NCI-H345 treated with DMSO at 0.1 percent for 48 hours (cell line): ENCODE measurements around the gene DPYSL4.
"Not testable (repeated sequence)": the region's sequence is repeated elsewhere in the genome, so short reads cannot be mapped to it uniquely, and the experiment has no call there.

Source experiments
- DNase-seq: peaks from one replicate; lab custom pipeline; 2025; ENCODE audit not compliant: unreplicated experiment; lab: John Stamatoyannopoulos, UW

DPYSL4 gene

DNA sequence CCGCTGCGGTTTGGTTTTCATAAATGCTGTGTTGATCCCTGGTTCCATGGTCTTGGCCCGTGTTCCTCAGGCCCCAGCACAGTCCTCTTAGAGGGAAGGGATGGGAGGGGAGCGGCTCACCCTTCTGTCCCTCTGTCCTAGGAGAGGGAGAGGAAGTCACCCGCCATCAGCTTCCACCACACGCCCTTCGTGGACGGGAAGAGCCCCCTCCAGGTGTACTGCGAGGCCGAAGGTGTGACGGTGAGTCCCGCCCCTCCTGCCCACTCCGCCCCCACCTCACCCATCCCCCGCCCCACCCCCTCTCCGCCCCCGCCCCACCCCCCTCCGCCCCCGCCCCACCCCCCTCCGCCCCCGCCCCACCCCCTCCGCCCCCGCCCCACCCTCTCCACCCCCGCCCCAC is 37.5 kb upstream of the DPYSL4 start:
- DNase-seq, result no peak

- DNase-seq, result no peak
Measured at GRCh38 chr10:132149917-132150316, 36.8 kb upstream of the DPYSL4 start.

DNA sequence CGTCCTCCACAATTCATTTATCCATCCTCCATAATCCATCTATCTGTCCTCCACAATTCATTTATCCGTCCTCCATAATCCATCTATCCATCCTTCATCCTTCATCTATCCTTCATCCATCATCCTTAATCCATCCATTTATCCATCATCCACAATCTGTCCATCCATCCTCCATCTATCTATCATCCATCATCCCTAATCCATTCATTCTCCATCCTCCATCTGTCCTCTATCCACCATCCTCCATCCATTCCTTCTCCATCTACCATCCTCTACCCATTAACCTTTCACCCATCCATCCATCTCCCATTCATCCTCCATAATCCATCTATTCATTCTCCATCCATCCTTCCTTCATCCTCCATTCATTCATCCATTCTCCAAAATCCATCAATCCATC is 36.0 kb upstream of the DPYSL4 start:
- no peak for DNase-seq

GRCh38 chr10:132151286-132151950 is 35.3 kb upstream of the DPYSL4 start:
- no peak for DNase-seq

GRCh38 chr10:132151951-132152505 is 34.7 kb upstream of the DPYSL4 start:
- no peak for DNase-seq

- DNase-seq, result no peak
Measured at GRCh38 chr10:132152896-132153580, 33.7 kb upstream of the DPYSL4 start.

GRCh38 chr10:132153616-132154217 is 33.0 kb upstream of the DPYSL4 start:
- no peak for DNase-seq

- no peak for DNase-seq
Measured at GRCh38 chr10:132154440-132154839, 32.3 kb upstream of the DPYSL4 start.

DNA sequence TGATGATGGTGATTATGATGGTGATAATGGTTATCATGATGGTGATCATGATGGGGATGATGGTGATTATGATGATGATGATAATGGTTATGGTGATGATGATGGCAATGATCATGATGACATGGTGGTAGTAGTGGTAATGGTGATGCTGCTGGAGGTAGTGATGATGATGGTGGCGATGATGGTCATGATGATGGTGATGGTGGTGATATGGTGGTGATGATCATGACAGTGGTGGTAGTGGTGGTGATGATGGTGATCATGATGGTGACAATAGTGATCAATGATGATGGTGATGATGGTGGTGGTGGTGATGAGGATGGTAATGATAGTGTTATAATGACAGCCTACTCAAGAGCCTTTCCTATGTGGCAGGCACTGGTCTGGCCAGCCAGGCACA is 31.8 kb upstream of the DPYSL4 start:
- DNase-seq, result no peak

- no peak for DNase-seq
Measured at GRCh38 chr10:132155723-132156381, 30.9 kb upstream of the DPYSL4 start.

GRCh38 chr10:132156382-132156781 is 30.4 kb upstream of the DPYSL4 start:
- no peak for DNase-seq

DNA sequence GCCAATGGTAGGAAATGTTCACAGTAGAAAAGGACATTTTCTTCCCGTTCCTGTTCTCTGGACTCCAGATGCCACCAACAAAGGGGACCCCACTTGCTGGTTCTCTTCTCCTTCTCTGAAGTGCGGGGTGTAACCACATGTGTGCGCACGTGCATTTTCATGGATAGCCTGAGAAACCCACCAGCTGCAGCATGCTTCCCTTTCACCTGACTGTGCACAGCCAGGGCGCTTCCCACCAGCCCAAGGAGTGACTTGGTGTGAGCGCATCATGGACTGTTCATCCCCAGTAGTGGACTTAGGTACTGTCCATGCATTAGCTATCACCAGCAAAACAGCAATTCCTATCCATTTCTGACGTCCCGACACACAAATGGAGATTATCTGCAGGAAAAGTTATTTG is 29.6 kb upstream of the DPYSL4 start:
- no peak for DNase-seq

DNA sequence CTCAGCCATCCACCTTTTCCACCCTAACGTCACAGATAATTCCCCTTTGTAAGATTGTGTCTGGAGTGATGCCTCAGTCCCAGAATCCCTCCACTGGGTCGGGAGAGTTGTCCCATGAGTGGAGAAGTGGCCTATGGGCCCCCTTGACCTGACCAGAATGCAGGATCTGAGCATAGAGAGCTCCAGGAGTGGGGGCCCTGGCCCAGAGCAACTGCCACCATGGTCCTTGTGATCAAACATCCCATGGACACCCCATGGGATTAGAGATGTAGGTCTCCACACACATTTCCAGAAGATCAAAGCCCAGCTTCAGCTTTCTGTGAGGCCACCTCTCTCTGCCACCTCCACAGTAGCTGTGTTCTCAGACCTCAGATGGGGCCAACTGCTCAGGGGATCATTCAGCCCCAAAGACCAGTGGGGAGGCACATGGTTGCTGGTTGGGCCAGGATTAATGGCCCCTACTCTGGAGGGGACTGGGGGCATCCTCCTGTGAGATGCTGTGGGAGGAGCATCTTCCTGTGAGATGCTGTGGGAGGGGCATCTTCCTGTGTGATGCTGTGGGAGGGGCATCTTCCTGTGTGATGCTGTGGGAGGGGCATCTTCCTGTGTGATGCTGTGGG is 28.5 kb upstream of the DPYSL4 start:
- no peak for DNase-seq

GRCh38 chr10:132158823-132159222 is 27.9 kb upstream of the DPYSL4 start:
- DNase-seq, result no peak

DNA sequence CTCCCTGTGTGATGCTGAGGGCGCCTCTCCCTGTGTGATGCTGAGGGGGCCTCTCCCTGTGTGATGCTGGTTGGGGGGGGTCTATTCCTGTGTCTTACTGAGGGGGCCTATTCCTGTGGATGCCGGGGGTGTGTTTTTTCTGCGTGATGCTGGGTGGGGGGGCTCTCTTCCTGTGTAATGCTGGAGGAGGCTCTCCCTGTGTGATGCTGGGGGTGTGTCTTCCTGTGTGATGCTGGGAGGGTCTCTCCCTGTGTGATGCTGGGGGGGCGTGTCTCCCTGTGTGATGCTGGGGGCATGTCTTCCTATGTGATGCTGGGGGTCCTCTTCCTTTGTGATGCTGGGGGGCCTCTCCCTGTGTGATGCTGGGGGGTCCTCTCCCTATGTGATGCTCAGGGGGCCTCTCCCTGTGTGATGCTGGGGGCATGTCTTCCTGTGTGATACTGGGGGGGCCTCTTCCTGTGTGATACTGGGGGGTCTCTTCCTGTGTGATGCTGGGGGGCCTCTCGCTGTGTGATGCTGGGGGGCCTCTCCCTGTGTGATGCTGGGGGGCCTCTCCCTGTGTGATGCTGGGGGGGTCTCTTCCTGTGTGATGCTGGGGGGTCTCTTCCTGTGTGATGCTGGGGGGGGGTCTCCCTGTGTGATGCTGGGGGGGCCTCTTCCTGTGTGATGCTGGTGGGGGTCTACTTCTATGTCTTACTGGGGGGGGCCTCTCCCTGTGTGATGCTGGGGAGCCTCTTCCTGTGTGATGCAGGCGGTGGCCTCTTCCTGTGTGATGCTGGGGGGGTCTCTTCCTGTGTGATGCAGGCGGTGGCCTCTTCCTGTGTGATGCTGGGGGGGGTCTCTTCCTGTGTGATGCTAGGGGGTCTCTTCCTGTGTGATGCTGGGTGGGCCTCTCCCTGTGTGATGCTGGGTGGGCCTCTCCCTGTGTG is 27.2 kb upstream of the DPYSL4 start:
- DNase-seq, result not testable (repeated sequence)

GRCh38 chr10:132160231-132160630 is 26.5 kb upstream of the DPYSL4 start:
- not testable (repeated sequence) for DNase-seq

DNA sequence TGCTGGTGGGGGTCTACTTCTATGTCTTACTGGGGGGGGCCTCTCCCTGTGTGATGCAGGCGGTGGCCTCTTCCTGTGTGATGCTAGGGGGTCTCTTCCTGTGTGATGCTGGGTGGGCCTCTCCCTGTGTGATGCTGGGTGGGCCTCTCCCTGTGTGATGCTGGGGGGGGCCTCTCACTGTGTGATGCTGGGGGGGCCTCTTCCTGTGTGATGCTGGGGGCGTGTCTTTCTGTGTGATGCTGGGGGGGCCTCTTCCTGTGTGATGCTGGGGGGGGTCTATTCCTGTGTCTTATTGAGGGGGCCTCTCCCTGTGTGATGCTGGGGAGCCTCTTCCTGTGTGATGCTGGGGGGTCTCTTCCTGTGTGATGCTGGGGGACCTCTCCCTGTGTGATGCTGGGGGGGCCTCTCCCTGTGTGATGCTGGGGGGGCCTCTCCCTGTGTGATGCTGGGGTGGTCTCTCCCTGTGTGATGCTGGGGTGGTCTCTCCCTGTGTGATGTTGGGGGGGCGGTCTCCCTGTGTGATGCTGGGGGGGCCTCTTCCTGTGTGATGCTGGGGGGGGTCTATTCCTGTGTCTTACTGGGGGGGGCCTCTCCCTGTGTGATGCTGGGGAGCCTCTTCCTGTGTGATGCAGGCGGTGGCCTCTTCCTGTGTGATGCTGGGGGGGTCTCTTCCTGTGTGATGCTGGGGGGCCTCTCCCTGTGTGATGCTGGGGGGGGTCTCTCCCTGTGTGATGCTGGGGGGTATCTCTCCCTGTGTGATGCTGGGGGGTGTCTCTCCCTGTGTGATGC is 25.7 kb upstream of the DPYSL4 start:
- not testable (repeated sequence) for DNase-seq

GRCh38 chr10:132162021-132162531 is 24.7 kb upstream of the DPYSL4 start:
- no peak for DNase-seq
